ENCODE measurements around the gene SYNE1.

GRCh38 chr6:152305672-152306071 lies 331.5 kb downstream of the SYNE1 start:
- TF ChIP-seq CTCF (IDR thresholded peaks at IDR 0.05) (no peak), POLR2A (IDR thresholded peaks at IDR 0.05) (no peak)

Data from sigmoid colon (tissue), 3 donors.